Nephron (organoid): Measurements from ENCODE around the gene CTF1.

Experiments
- H3K27ac Mint-ChIP-seq, 3 experiments: 2 replicates each; pipeline ENCODE4 v1.8.0; 2020; ENCODE audit warnings: mixed read lengths in 3 of 3, mild to moderate bottlenecking in 2 of 3, moderate library complexity in 1 of 3
- H3K27me3 Mint-ChIP-seq: 2 replicates; pipeline ENCODE4 v1.8.0; 2021; ENCODE audit warnings: low read depth, mild to moderate bottlenecking, moderate library complexity, mixed read lengths
- H3K36me3 Mint-ChIP-seq: 2 replicates; pipeline ENCODE4 v1.8.0; 2020; ENCODE audit warnings: low read depth, mixed read lengths
- H3K4me1 Mint-ChIP-seq: 2 replicates; pipeline ENCODE4 v1.8.0; 2020; ENCODE audit warnings: mixed read lengths
- H3K4me3 Mint-ChIP-seq, 3 experiments: 2 replicates each; pipeline ENCODE4 v1.8.0; 2020; ENCODE audit warnings: mild to moderate bottlenecking in 3 of 3, mixed read lengths in 3 of 3, moderate library complexity in 2 of 3
- H3K9me3 Mint-ChIP-seq: 2 replicates; pipeline ENCODE4 v1.8.0; 2020; ENCODE audit warnings: mixed read lengths
- TF ChIP-seq, protein P1 (sequence below), 3 experiments: fragments of 200-600 bp; sonication (generic); IDR thresholded peaks; one replicate each; pipeline ENCODE4 v1.5.0; 2021; ENCODE audit warnings: antibody characterized with exemption in 3 of 3; ENCODE audit not compliant: unreplicated experiment in 3 of 3

Gene CTF1

DNA sequence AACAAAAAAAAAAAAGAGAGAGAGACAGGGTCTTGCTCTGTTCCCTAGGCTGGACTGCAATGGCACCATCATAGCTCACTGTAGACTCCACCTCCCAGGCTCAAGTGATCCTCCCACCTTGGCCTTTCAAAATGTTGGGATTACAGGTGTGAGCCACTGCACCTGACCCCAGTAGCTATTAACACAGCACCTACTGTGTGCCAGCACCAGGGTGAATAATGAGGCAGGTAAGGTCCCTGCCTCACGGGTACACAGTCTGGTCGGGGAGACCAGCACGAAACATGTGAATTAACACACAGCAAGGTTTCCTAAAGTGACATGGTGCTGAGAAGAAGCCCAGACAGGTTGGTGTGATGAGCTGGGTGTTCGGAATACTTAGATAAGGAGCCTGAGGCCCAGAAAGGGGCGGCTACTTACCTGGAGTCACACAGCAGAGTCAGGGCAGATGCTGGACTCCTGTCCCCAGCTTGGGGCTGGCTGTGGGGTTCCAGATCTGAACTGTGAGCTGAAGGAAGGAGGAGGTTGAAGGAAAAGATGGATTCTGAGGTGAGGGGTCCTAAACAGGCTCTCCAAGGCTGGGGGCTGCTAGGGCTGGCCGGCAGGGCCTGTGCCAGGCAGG is 16.5 kb downstream of the CTF1 start:
- Mint-ChIP-seq H3K36me3 (no peaks in the 10 kb centered on the region), H3K4me1 (no peaks in the 10 kb centered on the region), H3K4me3 (no peak overlapping the region), H3K9me3 (no peaks in the 10 kb centered on the region), H3K27ac (no peak overlapping the region), H3K27me3 (no peaks in the 10 kb centered on the region)
- TF ChIP-seq, protein P1, sequence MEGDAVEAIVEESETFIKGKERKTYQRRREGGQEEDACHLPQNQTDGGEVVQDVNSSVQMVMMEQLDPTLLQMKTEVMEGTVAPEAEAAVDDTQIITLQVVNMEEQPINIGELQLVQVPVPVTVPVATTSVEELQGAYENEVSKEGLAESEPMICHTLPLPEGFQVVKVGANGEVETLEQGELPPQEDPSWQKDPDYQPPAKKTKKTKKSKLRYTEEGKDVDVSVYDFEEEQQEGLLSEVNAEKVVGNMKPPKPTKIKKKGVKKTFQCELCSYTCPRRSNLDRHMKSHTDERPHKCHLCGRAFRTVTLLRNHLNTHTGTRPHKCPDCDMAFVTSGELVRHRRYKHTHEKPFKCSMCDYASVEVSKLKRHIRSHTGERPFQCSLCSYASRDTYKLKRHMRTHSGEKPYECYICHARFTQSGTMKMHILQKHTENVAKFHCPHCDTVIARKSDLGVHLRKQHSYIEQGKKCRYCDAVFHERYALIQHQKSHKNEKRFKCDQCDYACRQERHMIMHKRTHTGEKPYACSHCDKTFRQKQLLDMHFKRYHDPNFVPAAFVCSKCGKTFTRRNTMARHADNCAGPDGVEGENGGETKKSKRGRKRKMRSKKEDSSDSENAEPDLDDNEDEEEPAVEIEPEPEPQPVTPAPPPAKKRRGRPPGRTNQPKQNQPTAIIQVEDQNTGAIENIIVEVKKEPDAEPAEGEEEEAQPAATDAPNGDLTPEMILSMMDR (IDR thresholded peaks at IDR 0.05; ENCODE audit: unreplicated experiment in 3 of 3) = no peak

- no peaks in the 10 kb centered on the region for H3K36me3 Mint-ChIP-seq
- H3K27ac Mint-ChIP-seq = no peak overlapping the region
- no peaks in the 10 kb centered on the region for H3K27me3 Mint-ChIP-seq
- no peaks in the 10 kb centered on the region for H3K4me1 Mint-ChIP-seq
- H3K9me3 Mint-ChIP-seq = no peaks in the 10 kb centered on the region
- TF ChIP-seq, protein P1 (IDR thresholded peaks at IDR 0.05; ENCODE audit: unreplicated experiment in 3 of 3) = no peak
- H3K4me3 Mint-ChIP-seq = no peak overlapping the region
These were observed 18.4 kb downstream of the CTF1 start for GRCh38 chr16:30914830-30915229.

GRCh38 chr16:30918614-30919013 is 22.2 kb downstream of the CTF1 start:
- Mint-ChIP-seq H3K9me3 (no peaks in the 10 kb centered on the region), H3K27ac (no peak overlapping the region), H3K27me3 (peaks cover 4% of the 10 kb centered on the region), H3K36me3 (no peaks in the 10 kb centered on the region), H3K4me3 (no peak overlapping the region), H3K4me1 (no peaks in the 10 kb centered on the region)
- TF ChIP-seq, protein P1 (IDR thresholded peaks at IDR 0.05; ENCODE audit: unreplicated experiment in 3 of 3) = no peak

- TF ChIP-seq, protein P1 (IDR thresholded peaks at IDR 0.05; ENCODE audit: unreplicated experiment in 3 of 3) = no peak
- peaks cover 9% of the 10 kb centered on the region for H3K4me1 Mint-ChIP-seq
- H3K27me3 Mint-ChIP-seq = peaks cover 4% of the 10 kb centered on the region
- no peaks in the 10 kb centered on the region for H3K9me3 Mint-ChIP-seq
- H3K36me3 Mint-ChIP-seq = no peaks in the 10 kb centered on the region
- peak overlapping the region; percentile 95 to 97 (median 97) for H3K4me3 Mint-ChIP-seq
- H3K27ac Mint-ChIP-seq = peak overlapping the region; percentile 99 to 100 (median 100)
These were observed 24.5 kb downstream of the CTF1 start for GRCh38 chr16:30920891-30921290.

DNA sequence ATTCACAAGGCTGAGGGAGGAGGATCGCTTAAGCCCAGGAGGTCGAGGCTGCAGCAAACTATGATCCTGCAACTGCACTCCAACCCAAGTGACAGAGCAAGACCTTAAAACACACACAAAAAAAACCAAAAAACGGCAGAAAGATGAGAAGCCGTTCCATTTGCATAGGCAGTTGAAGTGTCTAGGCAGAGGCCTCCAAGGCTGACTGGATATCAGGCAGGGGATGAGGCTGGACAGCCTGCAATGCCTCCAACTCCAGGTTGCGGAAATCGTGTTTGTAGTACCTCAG is 25.0 kb downstream of the CTF1 start:
- H3K36me3 Mint-ChIP-seq = peaks cover 4% of the 10 kb centered on the region
- peak overlapping the region; percentile 99 to 100 (median 100) for H3K27ac Mint-ChIP-seq
- H3K9me3 Mint-ChIP-seq = no peaks in the 10 kb centered on the region
- H3K4me3 Mint-ChIP-seq = peak overlapping the region; percentile 95 to 97 (median 97)
- H3K27me3 Mint-ChIP-seq = peaks cover 4% of the 10 kb centered on the region
- H3K4me1 Mint-ChIP-seq = peaks cover 14% of the 10 kb centered on the region
- TF ChIP-seq, protein P1 (IDR thresholded peaks at IDR 0.05; ENCODE audit: unreplicated experiment in 3 of 3) = peak in 1 of 3 experiments; percentile 95

DNA sequence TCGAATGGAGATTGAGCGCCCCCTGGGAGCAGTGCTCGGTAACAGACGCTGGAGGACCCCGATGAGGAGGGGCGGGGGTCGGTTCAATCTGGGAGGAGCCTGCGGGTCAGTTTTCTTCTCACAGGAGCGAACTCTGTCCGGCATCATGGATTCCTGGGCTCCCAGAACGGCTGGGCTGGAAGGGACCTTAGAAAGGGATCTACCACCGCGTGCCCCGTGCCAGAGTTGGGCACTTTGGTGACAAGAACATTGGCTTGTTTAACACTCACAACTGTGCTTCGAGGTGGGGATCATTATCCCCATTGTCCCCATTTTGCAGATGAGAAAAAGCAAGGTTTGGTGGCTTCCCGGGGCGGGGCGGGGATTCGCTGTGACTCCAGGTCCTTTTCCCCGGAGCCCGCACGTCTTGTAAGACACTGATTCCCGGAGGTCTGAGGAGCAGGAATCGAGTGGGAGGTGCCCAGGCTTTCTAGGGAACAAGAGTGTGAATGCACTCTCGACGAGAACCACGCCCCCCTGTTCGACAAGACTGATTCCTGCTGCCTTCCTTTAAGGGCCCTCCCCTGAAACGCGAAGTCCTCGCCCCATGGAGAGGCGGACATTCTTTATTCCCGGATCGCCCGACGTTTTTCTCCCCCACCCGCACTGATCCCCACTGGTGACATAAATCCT is 25.5 kb downstream of the CTF1 start:
- Mint-ChIP-seq H3K4me3 (peak overlapping the region; percentile 95 to 97 (median 97)), H3K9me3 (no peaks in the 10 kb centered on the region), H3K27me3 (peaks cover 4% of the 10 kb centered on the region), H3K4me1 (peaks cover 19% of the 10 kb centered on the region), H3K27ac (peak overlapping the region; percentile 99 to 100 (median 100)), H3K36me3 (peaks cover 4% of the 10 kb centered on the region)
- TF ChIP-seq, protein P1 (IDR thresholded peaks at IDR 0.05; ENCODE audit: unreplicated experiment in 3 of 3) = peak in 2 of 3 experiments; percentile 92 to 93
